Lung microvascular endothelial cell (primary cell): ENCODE data around the gene PYROXD2. TPM values are rescaled to one million over a fixed set of nuclear protein-coding genes. Genes with fewer than 3 reads are reported as not detected.

Experiments
- DNase-seq, 2 donors: peaks; one replicate each; pipeline versions ENCODE4 v3.0.0 to v3.0.0-alpha.2; 2010; ENCODE audit warnings: low read depth in 2 of 2
- total RNA-seq: library from RNA; depleted of rRNA; stranded (reverse); fragments of >200 nt; gene quantifications from 2 replicates; pipeline ENCODE4 v1.2.1, GENCODE V29; 2014

Gene PYROXD2
- total RNA-seq, 1 donor from 2014 or later: 0.99 TPM

DNA sequence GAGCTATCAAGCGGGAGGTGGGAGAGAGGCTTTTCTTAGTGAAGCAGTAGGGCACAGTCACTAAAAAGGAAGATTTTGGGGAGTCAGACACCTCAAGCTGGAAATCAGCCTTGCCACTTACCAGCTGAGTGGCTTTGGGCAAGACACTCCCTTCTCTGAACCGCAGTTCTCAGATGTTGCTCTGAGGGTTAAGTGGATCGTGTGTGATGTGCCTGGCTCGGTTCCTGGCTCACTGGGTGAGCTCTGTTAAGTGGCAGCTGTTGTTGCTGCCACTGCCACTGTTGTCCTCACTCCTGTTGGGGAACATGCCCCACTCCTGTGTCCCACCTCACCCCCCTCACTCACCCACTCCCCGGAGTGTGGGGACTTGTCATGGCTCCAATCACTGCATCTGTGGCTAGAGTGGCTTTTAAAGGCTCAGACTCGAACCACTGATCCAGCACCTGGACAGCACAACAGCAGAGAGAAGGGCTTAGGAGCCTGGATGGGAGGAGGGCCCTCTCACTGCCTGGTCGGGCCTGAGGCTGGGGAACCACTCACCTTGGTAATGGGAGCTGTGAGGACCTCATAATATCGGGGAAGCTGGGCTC lies 20.0 kb downstream of the PYROXD2 start:
- no peak for DNase-seq

DNA sequence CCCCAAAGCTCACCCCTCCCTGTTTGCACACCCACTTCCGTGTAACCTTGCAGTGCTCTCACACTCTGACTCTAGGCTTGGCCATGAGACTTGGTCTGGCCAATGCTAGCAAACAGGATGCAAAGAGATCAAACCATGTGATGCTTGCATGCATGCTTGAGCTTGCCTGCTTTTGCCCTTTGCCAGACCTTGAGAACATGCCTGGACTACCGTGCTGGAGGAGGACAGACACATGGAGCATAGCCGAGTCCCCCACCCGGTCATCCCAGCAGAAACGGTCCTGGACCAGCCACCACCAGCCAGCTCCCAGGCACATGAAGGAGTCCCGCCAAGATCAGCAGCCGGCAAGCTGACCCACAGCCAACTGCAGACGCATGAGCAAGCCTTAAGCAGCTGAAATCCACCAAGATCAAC lies 23.4 kb downstream of the PYROXD2 start:
- no peak for DNase-seq

DNA sequence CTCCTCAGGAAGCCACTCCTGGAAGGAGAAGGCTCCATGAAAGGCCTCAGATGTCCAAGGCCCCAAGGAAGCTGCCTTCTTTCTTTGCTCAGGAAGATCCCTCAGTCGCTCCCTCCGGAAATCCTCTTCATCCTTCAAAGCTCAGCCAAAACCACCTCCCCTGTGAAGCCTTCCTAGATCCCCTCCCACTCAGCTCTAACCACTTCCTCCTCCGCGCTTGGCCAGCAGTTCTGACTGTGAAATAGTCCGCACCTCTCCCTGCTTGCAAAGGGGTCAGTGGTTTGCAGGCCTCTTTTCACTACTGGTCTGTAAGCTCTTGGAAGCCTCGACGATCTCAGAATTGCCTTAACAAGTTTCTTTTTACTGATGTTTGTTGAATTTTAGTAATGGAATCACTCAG lies 23.9 kb downstream of the PYROXD2 start:
- DNase-seq: no peak

DNA sequence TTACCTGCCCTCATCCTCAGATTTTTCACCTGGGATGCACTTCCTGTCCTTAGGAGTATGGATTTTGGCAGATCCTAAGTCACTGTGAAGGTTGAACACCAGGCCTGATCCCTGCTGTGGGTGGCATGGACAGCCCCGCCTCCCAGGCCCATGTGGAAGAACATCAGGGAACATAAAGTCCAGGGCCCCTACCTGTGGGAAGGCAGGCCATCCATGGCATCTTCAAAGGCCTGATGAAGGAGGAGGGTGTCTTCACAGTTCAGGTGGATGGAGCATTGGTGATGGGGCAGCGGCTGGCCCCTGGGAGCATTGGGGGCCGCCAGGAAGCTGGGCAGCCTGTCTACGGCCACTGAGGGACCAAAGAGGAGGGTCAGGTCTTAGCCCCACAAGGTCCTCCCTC lies 24.6 kb downstream of the PYROXD2 start:
- DNase-seq: no peak

DNA sequence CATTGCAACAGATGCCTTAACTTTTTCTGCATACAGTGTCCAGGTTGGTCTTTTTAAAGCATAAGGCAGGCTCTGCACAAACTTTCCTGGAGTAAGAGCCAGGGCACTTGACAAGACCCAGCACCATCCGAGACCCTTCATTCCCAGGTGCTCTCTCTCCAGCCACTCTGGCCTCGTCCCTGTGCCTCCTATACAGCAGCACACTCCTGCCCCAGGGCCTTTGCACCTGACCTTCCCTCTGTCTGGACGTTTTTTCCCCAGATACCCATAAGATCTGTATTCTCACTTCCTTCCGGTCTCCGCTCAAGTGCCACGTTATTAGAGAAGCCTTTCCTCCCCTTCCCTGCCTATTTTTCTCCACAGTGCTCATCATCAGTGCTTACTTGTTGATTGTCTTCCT lies 25.6 kb downstream of the PYROXD2 start:
- no peak for DNase-seq

DNA sequence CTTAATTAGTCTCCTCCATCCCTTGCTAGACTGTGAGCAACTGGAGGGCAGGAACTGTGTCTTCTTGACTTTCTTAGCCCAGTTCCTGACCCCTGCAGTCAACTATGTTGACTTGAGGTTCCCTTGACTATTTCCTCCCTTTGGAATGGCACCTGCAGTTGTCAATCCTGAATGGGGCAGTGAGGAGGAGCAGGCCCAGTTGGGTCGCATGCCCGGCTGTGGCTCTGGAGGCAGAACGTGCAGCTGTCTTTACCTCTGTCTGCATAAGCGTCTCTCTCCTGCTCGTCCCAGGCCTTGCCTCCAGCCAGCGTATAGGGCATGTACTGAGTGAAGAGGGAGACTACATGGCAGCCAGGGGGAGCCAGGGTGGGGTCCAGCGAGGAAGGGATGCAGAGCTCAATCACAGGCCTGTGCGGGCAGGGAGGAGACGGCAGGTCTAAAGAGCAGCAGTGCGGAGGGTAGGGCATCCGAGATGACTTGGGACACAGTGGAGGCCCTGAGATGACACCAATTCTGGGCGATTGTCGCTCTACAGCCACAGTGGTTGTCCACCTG lies 26.8 kb downstream of the PYROXD2 start:
- DNase-seq: no peak

DNA sequence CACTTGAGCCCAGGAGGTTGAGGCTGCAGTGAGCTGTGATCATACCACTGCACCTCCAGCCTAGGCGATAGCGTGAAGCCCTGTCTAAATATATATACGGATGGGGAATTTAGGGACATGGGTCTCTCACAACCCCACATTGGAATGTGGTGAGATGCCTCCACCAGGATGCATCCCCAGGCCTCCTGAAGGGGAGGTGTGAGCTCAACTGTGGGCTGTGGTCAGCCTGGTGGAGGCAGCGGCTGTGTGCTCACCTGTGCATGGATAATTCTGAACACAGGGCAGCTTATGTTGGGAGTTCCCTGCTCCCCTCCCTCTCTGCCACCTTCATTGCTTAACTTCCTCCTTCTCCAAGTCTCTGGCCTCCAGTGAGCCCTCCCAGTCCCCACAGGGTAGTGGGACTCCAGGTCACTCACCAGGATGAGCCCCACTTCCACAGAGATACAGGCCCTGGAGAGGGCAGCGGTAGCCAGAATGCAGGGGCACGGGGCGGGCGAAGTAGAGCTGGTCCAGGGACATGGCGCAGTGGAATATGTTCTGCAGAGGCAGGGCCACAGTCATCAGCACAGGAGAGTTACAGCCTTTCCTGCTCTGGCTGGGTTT lies 30.4 kb downstream of the PYROXD2 start:
- no peak for DNase-seq

DNA sequence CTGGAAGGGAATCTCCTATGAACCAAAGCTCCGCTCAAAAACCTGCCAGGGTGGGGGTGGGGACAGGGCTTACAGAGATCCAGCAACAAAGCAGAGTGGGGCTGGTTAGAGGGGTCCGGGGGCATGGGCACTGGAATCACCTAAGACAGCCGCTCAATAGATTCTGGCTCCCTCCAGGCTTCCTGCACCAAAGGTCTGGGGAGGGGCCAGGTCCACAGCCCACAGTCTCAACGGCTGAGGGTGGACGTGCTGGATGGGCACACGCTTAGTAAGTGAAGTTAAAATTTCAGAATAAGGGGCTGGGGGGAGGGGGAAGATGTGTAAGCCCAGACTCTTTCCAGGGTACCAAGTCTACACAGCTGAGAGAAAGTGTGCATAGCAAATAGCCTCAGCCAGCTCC lies 31.1 kb downstream of the PYROXD2 start:
- DNase-seq: no peak

DNA sequence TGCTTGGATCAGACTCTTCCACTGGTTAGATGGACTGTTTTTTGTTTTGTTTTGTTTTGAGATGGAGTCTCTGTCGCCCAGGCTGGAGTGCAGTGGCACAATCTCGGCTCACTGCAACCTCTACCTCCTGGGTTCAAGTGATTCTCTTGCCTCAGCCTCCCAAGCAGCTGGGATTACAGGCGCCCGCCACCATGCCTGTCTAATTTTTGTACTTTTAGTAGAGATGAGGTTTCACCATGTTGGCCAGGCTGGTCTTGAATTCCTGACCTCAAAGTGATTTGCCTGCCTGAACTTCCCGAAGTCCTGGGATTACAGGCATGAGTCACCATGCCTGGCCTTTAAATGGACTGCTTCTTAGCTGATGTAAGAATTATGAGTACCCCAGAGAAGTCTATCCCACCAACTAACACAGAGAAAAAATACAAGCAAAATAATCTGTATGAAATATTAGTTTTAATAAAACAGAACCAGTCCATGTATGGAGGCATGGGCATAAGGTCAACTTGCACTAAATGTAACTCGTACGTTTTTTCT lies 31.8 kb downstream of the PYROXD2 start:
- DNase-seq: peak in 1 of 2 donors; percentile 72

DNA sequence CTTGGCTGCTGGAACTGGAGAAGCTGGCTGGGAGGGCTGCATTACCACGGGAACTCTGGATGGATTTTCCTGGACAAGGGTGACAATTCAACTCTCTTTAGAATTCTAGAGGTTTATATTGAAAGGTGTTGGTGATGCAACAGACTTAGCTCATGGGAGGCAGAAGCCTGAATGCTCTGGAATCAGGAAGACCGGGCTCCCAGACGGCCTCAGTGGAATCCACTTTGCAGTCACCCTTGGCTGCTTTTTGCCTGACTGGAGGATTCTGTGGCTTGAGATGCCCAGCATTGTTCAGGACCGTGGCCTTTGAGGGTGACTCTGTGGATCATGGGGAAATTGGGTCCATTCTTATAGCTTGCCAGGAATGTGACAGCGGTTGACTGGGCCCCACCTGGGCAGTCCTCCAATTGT lies 32.3 kb downstream of the PYROXD2 start:
- no peak for DNase-seq

DNA sequence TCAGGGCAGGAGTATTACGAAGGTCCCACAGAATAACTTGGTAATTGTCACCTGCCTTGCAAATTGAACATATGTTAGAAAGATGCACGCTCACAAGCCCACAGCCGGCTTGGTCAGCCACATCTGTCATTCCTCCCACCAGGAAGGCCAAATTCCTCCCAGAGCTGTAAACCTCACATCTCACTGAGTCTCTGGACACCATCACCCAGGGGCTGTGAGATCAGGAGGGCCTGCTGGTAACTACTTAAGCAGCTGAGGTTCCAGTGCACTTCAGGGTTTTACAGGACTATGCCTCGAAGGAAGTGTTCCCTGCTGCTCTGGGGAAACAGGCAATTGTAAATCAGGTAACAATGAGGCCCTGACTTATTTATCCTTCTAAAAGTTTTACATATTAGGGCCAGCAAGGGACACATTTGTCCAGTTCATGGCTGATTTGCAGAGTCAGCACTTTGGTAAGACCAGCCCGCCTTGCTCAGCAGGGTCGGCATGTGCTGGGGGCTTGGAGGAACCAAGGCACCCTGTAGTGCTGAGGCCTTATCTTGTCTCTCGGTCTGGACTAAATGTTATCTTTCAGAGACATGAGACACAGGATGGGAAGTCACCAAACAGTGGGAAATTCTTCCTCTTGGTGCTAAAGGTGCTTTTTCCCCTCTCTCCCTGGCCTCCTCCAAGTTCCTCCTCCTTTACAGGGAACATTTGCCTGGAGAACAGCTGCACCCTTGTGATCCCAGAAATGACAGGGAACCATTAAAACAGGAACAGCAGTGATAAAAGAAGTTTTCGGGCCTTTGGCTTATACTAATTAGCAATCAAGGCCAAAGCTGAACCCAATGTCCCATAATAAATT lies 34.3 kb downstream of the PYROXD2 start:
- DNase-seq: no peak

DNA sequence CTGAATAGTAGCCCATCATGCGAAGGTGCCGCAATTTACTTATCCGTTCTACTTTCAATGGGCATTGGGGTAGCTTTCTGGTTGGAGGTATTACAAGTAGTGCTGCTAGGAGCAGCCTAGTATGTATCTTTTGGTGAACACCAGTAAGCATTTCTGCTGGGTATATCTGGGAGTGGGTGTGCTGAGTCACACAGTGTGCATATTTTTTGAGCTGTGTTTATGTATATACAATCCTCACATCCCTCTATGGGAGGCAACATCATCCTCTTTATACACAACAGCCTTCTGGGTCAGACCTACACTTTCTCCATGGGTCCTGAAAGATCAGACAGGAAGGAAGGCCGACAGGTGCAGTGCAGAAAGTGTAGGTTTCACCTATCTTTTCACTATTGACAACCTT lies 36.3 kb downstream of the PYROXD2 start:
- no peak for DNase-seq

DNA sequence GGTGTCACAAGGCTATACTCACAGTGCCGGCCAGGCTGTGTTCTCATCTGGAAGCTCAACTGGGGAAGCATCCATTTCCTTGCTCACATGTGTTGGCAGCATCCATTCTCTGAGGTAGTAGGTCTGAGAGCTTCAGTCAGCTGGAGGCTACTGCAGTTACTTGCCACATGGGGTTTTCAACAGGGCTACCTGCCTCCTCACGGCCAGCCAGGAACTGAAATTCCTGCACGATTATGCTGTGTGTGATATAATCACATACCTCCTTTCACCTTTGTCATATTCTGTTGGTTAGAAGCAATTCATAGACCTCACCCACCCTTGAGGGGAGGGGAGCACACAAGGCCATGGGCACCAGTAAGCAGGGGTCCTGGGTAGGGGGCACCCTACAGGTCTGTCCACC lies 37.4 kb downstream of the PYROXD2 start:
- no peak for DNase-seq

DNA sequence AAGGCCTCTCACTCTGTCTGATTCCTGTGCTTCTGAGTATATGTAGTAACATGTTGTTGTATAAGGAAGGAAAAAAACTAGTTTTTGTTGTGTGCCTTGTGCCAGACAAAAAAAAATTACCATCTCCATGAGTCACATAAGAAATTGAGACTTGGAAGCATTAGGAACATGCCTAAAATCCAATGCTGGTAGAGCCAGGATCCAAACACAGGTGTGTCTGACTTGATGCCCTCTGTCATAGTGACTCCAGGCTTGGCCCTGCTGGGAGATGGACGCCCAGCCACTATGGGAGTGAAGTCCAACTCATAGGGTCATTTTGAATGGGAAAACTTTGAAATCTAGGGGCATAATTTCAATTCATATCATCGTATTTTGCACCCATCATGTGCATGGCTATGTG lies 38.0 kb downstream of the PYROXD2 start:
- no peak for DNase-seq

DNA sequence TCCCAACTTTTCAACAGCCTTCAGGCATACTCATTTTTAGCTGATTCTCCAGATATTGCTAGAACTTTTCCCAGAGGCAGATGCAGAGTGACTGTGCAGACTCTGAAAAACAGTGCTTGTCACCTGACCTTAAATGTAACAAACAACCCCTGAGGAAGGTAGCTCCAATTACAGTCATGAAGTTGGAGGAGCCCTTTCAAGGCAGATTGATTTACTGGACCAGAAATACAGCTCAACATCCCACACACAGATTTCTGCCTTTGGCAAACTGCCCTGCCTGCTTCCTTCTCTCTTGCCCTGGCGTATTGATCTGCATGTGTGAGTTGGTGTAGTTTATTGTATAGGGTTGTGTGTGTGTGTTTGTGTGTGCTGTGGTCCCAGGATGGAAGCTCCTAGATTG lies 38.5 kb downstream of the PYROXD2 start:
- peak in 1 of 2 donors; percentile 7 for DNase-seq

DNA sequence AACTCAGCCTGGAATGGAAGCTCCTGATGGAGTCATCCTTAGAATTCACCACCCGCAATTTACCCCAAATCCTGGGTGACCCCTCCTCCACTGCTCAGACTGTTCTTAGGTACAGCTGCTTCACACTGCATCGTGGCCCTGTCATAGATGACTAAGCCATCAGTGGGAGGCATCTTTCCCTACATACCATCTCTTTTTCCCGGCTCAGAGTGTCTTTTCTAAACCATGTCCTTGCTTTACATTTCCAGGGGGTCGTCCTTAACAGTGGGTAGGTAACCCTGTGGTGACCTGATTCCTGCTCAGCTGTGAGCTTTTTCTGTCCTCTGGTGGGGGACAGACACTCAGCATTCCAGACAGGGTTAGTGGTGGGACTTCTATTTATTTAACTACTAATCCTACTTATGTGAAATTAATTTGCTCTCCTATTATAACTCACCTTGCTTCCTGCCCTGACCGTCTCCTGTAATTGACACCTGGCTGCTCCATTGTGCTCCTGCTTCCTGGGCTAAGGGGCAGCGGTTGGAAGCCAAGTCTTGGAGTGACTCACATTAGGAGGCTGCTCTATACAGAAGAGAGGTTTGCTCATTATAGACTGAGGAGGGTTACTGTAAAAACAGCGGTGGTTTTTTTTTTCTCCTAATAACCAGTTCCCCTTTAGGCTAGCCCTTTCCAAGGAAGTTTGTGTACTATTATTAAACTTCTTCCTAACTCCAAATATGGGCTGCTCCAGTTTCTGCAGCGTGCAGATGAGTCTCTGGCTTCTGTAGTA lies 40.6 kb downstream of the PYROXD2 start:
- peak in 1 of 2 donors; percentile 16 for DNase-seq

DNA sequence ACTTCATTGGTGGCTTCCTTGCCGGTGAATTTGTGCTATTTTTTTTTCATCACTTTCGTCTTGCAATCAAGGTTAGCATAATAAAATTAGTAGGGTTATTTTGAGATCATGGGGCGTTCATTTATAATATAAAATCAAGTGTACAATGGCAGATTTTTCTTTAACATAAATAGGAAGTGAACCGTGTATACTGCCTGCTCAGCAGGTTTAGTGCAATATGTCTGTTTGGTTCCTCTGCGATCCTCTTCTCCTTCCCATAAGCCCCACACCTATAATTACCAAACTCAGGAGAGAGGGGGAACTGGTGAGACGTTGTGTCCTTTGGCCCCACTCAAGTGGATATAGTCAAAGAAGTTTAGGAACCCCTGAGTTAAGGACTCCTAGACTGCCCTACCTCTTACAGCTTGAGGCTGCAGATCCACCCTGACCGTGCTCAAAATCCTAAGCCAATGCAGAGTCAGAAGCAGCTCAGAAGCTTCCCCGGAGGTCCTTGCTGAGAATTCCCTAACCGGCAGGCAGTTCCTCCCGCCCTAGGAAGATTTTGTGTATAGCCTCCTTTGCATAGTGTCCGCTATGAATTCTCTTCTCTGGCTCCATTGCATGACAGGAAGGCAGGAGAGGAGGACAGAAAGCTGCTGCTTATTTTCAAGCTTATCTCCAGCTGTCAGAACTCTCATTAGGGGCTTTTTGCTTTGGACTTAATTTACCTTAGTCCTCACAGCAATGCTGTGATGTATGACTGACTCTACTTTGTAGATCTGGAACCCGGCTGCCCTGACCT lies 41.5 kb downstream of the PYROXD2 start:
- DNase-seq: no peak

DNA sequence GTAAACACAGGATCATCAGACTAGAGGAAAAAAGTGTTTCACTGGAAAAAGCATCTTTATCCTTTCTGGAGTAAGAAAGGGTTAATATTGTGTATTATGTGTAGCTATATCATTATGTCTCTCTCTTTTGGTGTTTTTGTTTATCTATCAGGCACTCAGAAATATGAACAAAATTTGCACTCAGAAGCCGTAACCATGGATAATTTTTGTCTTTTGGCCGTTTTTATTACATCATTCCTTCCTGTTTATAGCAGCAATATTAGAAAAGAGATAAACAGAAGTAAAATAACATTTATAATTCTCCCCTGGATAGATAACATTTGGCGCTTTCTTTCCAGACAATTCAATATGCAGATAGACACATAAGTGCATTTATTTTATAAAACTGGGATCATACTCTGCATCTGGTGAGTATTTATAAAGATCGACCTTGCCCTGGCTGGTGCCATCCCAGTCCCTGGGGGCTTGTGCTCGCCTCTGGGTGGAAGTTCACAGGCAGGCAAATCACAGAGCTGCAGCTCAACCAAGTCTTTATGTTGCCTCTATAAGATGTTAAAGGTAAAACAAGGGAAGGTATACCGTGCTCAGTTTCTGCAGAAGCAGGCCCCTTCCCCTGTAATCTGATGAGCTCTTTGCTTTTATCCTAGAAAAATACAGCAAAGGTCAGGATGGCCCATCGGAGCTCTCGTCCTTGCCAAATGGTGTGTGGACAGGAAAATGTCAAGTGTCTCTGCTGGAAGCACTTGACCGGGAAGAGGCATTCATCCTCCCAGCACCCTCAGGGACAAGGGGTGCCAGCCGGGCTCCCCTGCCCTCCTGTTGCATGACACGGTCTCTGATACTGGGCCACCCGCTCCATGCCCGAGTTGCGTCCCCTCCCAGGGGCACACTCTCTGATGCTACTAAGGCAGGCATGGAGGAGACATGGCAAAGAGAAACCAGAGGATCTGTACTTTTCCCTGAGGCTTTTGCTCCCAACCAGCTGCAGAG lies 43.9 kb downstream of the PYROXD2 start:
- no peak for DNase-seq

DNA sequence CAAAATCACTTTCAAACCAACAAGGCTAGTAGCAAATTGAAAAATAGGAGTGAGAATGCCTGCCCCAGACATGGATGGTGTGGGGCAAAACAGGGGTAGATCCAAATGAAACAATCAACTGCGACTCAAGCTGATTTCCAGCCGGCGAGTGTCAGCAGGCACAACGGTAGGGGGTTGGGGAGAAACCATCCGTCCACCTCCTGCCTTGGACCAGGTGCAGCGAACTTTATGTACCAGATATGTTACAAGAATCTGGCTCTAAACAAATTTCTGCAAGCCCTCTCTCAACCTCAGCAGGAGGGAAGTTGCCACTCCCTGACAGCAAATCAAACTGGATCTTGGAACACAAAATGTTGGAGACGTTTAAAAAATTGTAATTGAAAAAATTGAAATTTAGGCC lies 45.2 kb downstream of the PYROXD2 start:
- no peak for DNase-seq
